NCI-H2107 treated with DMSO at 0.1 percent for 48 hours (cell line): Measurements from ENCODE around the gene STXBP2.
"Not testable (repeated sequence)": the region's sequence is repeated elsewhere in the genome, so short reads cannot be mapped to it uniquely, and the experiment has no call there.

Experiments used
- DNase-seq: peaks from one replicate; lab custom pipeline; 2025; ENCODE audit not compliant: unreplicated experiment; lab: John Stamatoyannopoulos, UW

STXBP2 gene

GRCh38 chr19:7632340-7633203 is 4.3 kb upstream of the STXBP2 start:
- DNase-seq: no peak

GRCh38 chr19:7633698-7634097 is 3.2 kb upstream of the STXBP2 start, which contains the start of gene PCP2:
Gene PCP2 (minus strand): TSS chr19:7633719. CDS start chr19:7633457, 262 bp downstream.
- DNase-seq: no peak

- no peak for DNase-seq
These were observed 1.2 kb upstream of the STXBP2 start for GRCh38 chr19:7635670-7636069.

- no peak for DNase-seq
These were observed 606 bp upstream of the STXBP2 start for GRCh38 chr19:7636317-7636690.

- no peak for DNase-seq
These were observed 705 bp downstream of the STXBP2 start for GRCh38 chr19:7637374-7638256.

- DNase-seq: no peak
These were observed 2.0 kb downstream of the STXBP2 start for GRCh38 chr19:7638802-7639465.

GRCh38 chr19:7639863-7640348 is 3.0 kb downstream of the STXBP2 start:
- DNase-seq: no peak

- DNase-seq: no peak
These were observed 3.9 kb downstream of the STXBP2 start for GRCh38 chr19:7640803-7641202.

GRCh38 chr19:7641290-7642276 is 4.7 kb downstream of the STXBP2 start:
- peak; percentile 3 for DNase-seq

- DNase-seq: no peak
These were observed 5.6 kb downstream of the STXBP2 start for GRCh38 chr19:7642295-7643030.

- DNase-seq: no peak
These were observed 6.1 kb downstream of the STXBP2 start for GRCh38 chr19:7643031-7643415.

- DNase-seq: not testable (repeated sequence)
These were observed 7.0 kb downstream of the STXBP2 start for GRCh38 chr19:7643629-7644549.

- DNase-seq: no peak
These were observed 7.6 kb downstream of the STXBP2 start for GRCh38 chr19:7644550-7644877.

- DNase-seq: no peak
These were observed 8.3 kb downstream of the STXBP2 start for GRCh38 chr19:7645163-7645562.

- DNase-seq: no peak
These were observed 8.9 kb downstream of the STXBP2 start for GRCh38 chr19:7645656-7646425.

- no peak for DNase-seq
These were observed 9.5 kb downstream of the STXBP2 start for GRCh38 chr19:7646426-7646700.

- no peak for DNase-seq
These were observed 10.2 kb downstream of the STXBP2 start for GRCh38 chr19:7647156-7647555.
